Measurements from ENCODE around the gene ATP10B.

DNA sequence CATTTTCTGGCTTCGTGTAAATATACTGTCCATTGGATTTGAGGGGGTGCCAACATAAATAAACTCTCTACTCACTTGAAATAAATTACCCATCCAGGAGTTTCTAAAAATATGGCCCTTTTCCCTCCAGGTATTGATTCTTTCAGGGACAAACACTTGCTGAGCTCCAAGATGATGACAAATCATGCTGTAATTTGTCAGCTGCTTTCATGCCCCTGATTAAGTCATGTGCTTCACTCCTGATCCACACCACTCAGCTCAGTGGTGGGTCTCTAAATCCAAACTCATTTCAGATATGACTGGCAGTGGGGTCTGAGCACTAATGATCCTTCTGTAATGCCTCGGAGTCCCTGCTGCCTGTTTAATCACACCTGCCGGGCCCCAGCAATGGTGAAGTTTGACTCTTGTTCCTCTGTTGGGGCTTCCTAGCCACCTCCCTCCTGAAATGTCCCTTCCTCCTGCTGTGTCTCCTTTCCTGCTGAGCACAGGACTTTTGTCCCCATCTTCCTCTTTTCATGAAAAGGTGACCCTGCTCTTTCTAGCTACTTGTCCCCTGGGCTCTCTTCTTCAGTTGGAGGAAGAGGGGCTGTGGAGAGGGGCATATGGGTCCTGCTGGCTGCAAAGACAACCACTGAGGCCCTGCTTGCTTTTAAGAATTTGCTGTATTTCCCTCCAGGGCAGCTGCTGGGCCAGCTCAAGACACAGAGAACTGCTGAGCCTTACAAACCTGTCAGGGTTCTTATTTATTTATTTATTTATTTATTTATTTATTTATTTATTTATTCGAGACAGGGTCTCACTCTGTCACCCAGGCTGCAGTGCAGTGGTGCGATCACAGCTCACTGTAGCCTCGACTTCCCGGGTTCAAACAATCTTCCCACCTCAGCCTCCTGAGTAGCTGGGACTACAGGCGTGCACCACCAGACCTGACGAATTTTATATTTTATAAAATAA, 200.0 kb downstream of the ATP10B start:
- TF ChIP-seq, protein P1, sequence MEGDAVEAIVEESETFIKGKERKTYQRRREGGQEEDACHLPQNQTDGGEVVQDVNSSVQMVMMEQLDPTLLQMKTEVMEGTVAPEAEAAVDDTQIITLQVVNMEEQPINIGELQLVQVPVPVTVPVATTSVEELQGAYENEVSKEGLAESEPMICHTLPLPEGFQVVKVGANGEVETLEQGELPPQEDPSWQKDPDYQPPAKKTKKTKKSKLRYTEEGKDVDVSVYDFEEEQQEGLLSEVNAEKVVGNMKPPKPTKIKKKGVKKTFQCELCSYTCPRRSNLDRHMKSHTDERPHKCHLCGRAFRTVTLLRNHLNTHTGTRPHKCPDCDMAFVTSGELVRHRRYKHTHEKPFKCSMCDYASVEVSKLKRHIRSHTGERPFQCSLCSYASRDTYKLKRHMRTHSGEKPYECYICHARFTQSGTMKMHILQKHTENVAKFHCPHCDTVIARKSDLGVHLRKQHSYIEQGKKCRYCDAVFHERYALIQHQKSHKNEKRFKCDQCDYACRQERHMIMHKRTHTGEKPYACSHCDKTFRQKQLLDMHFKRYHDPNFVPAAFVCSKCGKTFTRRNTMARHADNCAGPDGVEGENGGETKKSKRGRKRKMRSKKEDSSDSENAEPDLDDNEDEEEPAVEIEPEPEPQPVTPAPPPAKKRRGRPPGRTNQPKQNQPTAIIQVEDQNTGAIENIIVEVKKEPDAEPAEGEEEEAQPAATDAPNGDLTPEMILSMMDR (IDR thresholded peaks at IDR 0.05) = no peak
- TF ChIP-seq POLR2A (IDR thresholded peaks at IDR 0.05) = no peak
